Measurements from ENCODE around the gene JAZF1.

- peak; percentile 80 for TF ChIP-seq CTCF (IDR thresholded peaks at IDR 0.05; ENCODE audit: poor library complexity)
- no peak for TF ChIP-seq EZH2phosphoT487 (IDR thresholded peaks at IDR 0.05; ENCODE audit: low read depth, severe bottlenecking, unreplicated experiment)
- no peak for TF ChIP-seq EZH2 (IDR thresholded peaks at IDR 0.05; ENCODE audit: borderline replicate concordance)
Observed at GRCh38 chr7:28096713-28097112, 83.9 kb downstream of the JAZF1 start.

Data from hepatocyte (in vitro differentiated cells).